Left lung (tissue), 10 donors: ENCODE results near the gene PRPS1L1. TPM values are rescaled to one million over a fixed set of nuclear protein-coding genes. Genes with fewer than 3 reads are reported as not detected.

Experiments
- ATAC-seq: fragments of 200-7000 bp; cut with Tn5 transposase; one replicate; pipeline ENCODE4 v1.9.1; 2020; ENCODE audit warnings: moderate library complexity
- DNase-seq, 4 donors: peaks; one replicate each; pipeline ENCODE4 v3.0.0-alpha.2; 2013 to 2020
- H3K27ac ChIP-seq, 2 donors: fragments of 200-600 bp; sonication (generic) in 1 of 2; one replicate each; pipeline versions ENCODE4 v1.5.0 to v1.8.0; 2020 to 2021
- H3K27me3 ChIP-seq, 2 donors: fragments of 200-600 bp; sonication (generic) in 1 of 2; one replicate each; pipeline versions ENCODE4 v1.5.0 to v1.8.0; 2020 to 2021
- H3K36me3 ChIP-seq, 2 donors: fragments of 200-600 bp; sonication (generic) in 1 of 2; one replicate each; pipeline versions ENCODE4 v1.5.0 to v1.8.0; 2020 to 2021
- H3K4me1 ChIP-seq, 2 donors: fragments of 200-600 bp; one replicate each; pipeline ENCODE4 v1.8.0; 2021
- H3K4me3 ChIP-seq, 2 donors: fragments of 200-600 bp; sonication (generic) in 1 of 2; one replicate each; pipeline versions ENCODE4 v1.5.0 to v1.8.0; 2020 to 2021; ENCODE audit warnings: mild to moderate bottlenecking in 1 of 2
- H3K9me3 ChIP-seq, 2 donors: fragments of 200-600 bp; sonication (generic) in 1 of 2; one replicate each; pipeline versions ENCODE4 v1.5.0 to v1.8.0; 2020 to 2021
- intact Hi-C, 2 donors: fragments of 100-400 bp; cut with DNase I; formaldehyde crosslinking; loops; one replicate each; pipeline versions ENCODE4 v1.11.2 to v1.14.2; 2022
- polyA plus RNA-seq, 6 donors: library from polyadenylated mRNA; unstranded; fragments of 120-200 nt; gene quantifications; one replicate each; pipeline ENCODE4 v1.2.1, GENCODE V29; 2013; ENCODE audit not compliant: insufficient read length in 6 of 6
- total RNA-seq, 2 donors: library from RNA; stranded (reverse); fragmentation: NEBNext Ultra II Directional; extraction: Animal tissue kit (Norgen Biotek cat#: 25700); gene quantifications; one replicate each; pipeline ENCODE4 v1.2.1, GENCODE V29; 2021
- TF ChIP-seq, protein P1 (sequence below), 2 donors: fragments of 200-600 bp; sonication (generic) in 1 of 2; IDR thresholded peaks; one replicate each; pipeline versions ENCODE4 v1.5.0 to v1.8.0; 2021; ENCODE audit warnings: antibody characterized with exemption in 2 of 2
- donor health status: DM: no; HTN: yes; CAD: no.
- donor health status: DM: no; HTN: no; CAD: no.

The PRPS1L1 gene
- total and polyA plus RNA-seq, 8 donors = not detected

- ATAC-seq = no peak
- Histone ChIP-seq H3K9me3 (no peaks in the 10 kb centered on the region), H3K4me1 (peaks cover 0 to 3% of the 10 kb centered on the region in 2 donors), H3K27ac (no peak overlapping the region), H3K36me3 (no peaks in the 10 kb centered on the region), H3K4me3 (no peak overlapping the region), H3K27me3 (no peaks in the 10 kb centered on the region)
- intact Hi-C loops = no loop called here
- TF ChIP-seq, protein P1, sequence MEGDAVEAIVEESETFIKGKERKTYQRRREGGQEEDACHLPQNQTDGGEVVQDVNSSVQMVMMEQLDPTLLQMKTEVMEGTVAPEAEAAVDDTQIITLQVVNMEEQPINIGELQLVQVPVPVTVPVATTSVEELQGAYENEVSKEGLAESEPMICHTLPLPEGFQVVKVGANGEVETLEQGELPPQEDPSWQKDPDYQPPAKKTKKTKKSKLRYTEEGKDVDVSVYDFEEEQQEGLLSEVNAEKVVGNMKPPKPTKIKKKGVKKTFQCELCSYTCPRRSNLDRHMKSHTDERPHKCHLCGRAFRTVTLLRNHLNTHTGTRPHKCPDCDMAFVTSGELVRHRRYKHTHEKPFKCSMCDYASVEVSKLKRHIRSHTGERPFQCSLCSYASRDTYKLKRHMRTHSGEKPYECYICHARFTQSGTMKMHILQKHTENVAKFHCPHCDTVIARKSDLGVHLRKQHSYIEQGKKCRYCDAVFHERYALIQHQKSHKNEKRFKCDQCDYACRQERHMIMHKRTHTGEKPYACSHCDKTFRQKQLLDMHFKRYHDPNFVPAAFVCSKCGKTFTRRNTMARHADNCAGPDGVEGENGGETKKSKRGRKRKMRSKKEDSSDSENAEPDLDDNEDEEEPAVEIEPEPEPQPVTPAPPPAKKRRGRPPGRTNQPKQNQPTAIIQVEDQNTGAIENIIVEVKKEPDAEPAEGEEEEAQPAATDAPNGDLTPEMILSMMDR (IDR thresholded peaks at IDR 0.05) = no peak
- no peak for DNase-seq
Observed at GRCh38 chr7:17990761-17991160, 36.9 kb downstream of the PRPS1L1 start.

- DNase-seq (no peak), ATAC-seq (no peak)
- no peak overlapping the region for H3K27ac ChIP-seq
- H3K4me1 ChIP-seq = peaks cover 0 to 4% of the 10 kb centered on the region in 2 donors
- no peak overlapping the region for H3K4me3 ChIP-seq
- intact Hi-C loops = no loop called here
- H3K27me3 ChIP-seq = no peaks in the 10 kb centered on the region
- TF ChIP-seq, protein P1 (IDR thresholded peaks at IDR 0.05) = no peak
- no peaks in the 10 kb centered on the region for H3K9me3 ChIP-seq
- H3K36me3 ChIP-seq = no peaks in the 10 kb centered on the region
Observed at GRCh38 chr7:17989546-17989945, 38.1 kb downstream of the PRPS1L1 start.

DNA sequence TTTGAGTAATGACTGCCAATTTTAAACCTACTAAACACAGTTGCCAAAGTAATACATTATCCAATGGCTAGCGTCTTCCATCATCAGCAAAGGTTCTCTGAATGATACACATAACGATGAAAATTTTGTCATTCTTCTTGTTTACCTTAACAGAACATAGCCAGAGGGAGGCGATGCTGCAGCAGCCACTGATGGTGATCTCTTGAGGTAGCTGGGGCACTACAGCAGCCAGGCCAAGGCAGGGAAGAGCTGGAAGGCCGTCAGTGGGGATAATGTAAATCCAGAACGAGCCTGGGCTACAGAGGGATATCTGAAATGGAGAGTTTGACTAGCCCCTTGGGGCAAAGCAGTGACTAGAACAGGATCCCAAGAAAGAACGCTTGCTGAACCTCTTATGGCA, 38.8 kb downstream of the PRPS1L1 start:
- peaks cover 0 to 7% of the 10 kb centered on the region in 2 donors for H3K4me1 ChIP-seq
- H3K36me3 ChIP-seq = no peaks in the 10 kb centered on the region
- no peaks in the 10 kb centered on the region for H3K9me3 ChIP-seq
- no peak for DNase-seq
- TF ChIP-seq, protein P1 (IDR thresholded peaks at IDR 0.05) = no peak
- intact Hi-C loops = no loop called here
- H3K27me3 ChIP-seq = no peaks in the 10 kb centered on the region
- no peak for ATAC-seq
- H3K4me3 ChIP-seq = no peak overlapping the region
- H3K27ac ChIP-seq = peak overlapping the region in 1 of 2 donors; percentile 53

DNA sequence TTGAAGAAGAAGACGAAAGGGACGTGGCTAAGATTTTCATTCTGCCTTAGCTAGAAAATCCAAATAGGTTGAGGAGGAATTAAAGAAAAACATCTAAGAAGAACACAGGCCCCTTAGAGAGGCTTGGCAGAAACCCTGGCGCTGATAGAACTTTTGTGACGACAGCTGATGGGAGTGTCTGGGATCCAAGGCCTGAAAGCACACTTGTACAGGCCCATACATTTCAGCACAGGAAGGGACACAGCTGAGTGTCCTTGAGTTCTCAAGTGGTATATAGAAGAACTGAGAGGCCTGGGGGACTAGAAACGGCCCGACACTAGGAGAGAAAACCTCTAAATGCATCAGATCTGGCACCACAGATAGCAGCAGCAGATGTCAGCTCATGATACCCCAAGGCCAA, 39.5 kb downstream of the PRPS1L1 start:
- peak; percentile 67 for ATAC-seq

GRCh38 chr7:17986851-17987250, 40.8 kb downstream of the PRPS1L1 start:
- Histone ChIP-seq H3K9me3 (no peaks in the 10 kb centered on the region), H3K4me3 (no peak overlapping the region), H3K36me3 (no peaks in the 10 kb centered on the region), H3K27me3 (no peaks in the 10 kb centered on the region), H3K4me1 (peaks cover 0 to 7% of the 10 kb centered on the region in 2 donors), H3K27ac (peak overlapping the region; percentile 46 to 61)
- intact Hi-C loops = no loop called here
- TF ChIP-seq, protein P1 (IDR thresholded peaks at IDR 0.05) = no peak
- peak; percentile 72 for ATAC-seq
- DNase-seq = no peak

More for the DNA sequence above, 39.5 kb downstream of the PRPS1L1 start:
- peak in 3 of 4 donors; percentile 9 to 52 (median 37) for DNase-seq
- Histone ChIP-seq H3K36me3 (no peaks in the 10 kb centered on the region), H3K27me3 (no peaks in the 10 kb centered on the region), H3K4me1 (peaks cover 0 to 7% of the 10 kb centered on the region in 2 donors), H3K27ac (peak overlapping the region in 1 of 2 donors; percentile 53), H3K4me3 (no peak overlapping the region), H3K9me3 (no peaks in the 10 kb centered on the region)
- TF ChIP-seq, protein P1 (IDR thresholded peaks at IDR 0.05) = no peak
- intact Hi-C loops = no loop called here
